Hematopoietic multipotent progenitor cell treated with erythropoietin and hydrocortisone succinate and interleukin-3 and kit ligand, for 17 days (in vitro differentiated cells): ENCODE data around the gene KRTAP26-1.

Experiments
- DNase-seq: peaks from one replicate; pipeline ENCODE4 v3.0.0-alpha.2; 2015; ENCODE audit warnings: low spot score

KRTAP26-1 gene

DNA sequence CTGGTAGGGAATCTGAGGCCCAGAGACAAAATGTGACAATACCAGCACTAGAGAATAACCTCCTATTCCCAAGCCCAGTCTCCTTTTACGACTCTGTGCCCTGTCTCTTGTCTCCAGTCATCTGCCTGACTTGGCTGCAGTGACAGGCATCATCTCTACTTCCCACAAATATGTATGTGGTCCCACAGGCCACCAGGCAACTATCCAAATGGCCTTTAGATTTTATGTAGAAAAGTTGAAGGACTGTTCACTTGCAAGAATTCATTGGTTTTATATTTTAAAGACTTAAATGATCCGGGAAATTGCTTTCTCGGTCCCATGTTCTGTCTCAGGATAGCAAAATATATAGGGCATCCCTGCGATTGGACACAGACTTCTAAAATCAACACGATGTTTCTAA, 49.0 kb downstream of the KRTAP26-1 start:
- no peak for DNase-seq

DNA sequence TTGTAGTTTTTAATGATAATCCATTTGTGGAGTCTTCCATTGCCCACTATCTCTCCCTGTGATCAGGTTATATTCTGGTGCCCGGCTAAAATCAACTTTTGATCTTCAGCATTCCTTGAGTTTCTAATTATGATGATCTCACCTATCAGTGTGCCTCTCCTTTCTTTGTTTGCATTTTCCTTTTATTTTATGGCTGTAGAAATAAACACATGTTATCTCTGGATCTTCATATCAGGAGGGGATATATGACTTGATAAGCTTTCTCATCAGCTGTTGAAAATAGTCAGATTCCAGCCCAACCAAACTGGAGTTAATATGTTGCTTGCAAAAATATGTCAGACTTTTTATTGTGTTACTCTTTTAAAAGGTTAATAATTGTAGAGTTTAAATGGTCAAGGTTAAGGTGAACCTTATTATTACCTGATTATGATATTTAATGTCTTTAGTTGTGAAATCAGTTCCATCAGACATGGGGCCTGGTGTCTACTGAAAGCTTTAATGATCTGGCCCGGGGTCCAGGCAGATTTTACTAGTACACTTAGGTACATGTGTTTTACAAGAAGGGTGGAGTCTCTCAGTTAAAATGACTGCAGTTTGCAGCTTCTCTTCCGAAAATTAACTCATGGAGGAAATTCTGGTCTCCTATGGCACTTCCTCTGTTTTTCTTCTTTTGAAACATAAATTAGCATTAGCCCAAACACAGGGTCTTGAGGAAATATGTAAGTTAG, 50.1 kb downstream of the KRTAP26-1 start:
- no peak for DNase-seq
